Parathyroid adenoma (tissue), 2 donors: ENCODE data around the gene CD151.

ENCODE experiments used
- H2AFZ ChIP-seq: fragments of 300-600 bp; sonication (generic); one replicate; pipeline ENCODE4 v1.7.0; 2017; ENCODE audit warnings: antibody characterized with exemption, mild to moderate bottlenecking
- H3K27ac ChIP-seq: fragments of 300-600 bp; sonication (generic); one replicate; pipeline ENCODE4 v1.7.0; 2017
- H3K27me3 ChIP-seq: fragments of 300-600 bp; sonication (generic); one replicate; pipeline ENCODE4 v1.7.0; 2017; ENCODE audit warnings: low read length; ENCODE audit not compliant: control insufficient read depth, insufficient read depth
- H3K36me3 ChIP-seq: fragments of 300-600 bp; sonication (generic); one replicate; pipeline ENCODE4 v1.7.0; 2017; ENCODE audit warnings: low read length; ENCODE audit not compliant: control insufficient read depth, insufficient read depth
- H3K4me1 ChIP-seq: fragments of 300-600 bp; sonication (generic); one replicate; pipeline ENCODE4 v1.7.0; 2017; ENCODE audit warnings: control low read depth
- H3K4me2 ChIP-seq: fragments of 300-600 bp; sonication (generic); one replicate; pipeline ENCODE4 v1.7.0; 2017; ENCODE audit warnings: low read length
- H3K4me3 ChIP-seq: fragments of 300-600 bp; sonication (generic); one replicate; pipeline ENCODE4 v1.7.0; 2017; ENCODE audit warnings: low read depth, low read length
- H3K79me2 ChIP-seq: fragments of 300-600 bp; sonication (generic); one replicate; pipeline ENCODE4 v1.7.0; 2017; ENCODE audit warnings: control low read depth
- H3K9ac ChIP-seq: fragments of 300-600 bp; sonication (generic); one replicate; pipeline ENCODE4 v1.7.0; 2017; ENCODE audit warnings: mild to moderate bottlenecking
- H3K9me3 ChIP-seq: fragments of 300-600 bp; sonication (generic); one replicate; pipeline ENCODE4 v1.7.0; 2017; ENCODE audit warnings: low read length; ENCODE audit not compliant: control insufficient read depth
- TF ChIP-seq, protein P1 (sequence below): fragments of 300-600 bp; sonication (generic); IDR thresholded peaks from one replicate; pipeline ENCODE4 v1.7.0; 2017; ENCODE audit warnings: antibody characterized with exemption, mild to moderate bottlenecking
- donor health status: primary hyperparathyroidism.

CD151 gene

DNA sequence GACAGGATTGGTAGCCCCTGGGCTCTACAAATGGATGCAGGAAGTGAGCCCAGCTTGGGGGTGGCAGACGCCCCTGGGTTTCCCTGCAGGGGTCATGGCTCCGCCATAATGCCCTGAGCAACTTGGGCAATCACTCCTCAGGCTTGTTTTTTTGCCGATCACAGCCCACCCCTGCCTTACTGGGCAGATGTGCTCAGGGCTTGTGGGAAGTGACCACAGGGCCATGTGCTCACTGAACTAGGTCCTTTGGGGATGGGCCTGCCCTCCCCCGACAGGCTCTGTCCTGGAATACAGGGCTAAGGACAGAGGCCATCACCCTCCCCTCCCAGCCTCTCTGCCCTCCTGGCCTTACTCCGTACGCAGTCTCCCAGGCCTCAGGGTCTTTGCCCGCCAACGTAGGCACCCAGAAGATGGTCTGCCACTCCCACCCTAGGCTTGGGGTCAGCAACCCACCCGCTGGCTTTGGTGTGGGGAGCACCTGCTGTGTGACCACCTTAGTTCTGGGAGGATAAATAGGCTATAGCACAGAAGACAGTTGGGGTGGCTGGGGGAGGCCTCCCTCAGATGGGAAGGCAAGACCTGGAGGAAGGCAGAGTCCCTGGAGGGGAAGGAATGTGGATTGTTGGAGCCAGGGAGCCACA is 19.2 kb upstream of the CD151 start:
- H3K9ac ChIP-seq: no peak overlapping the region
- no peaks in the 10 kb centered on the region for H3K27me3 ChIP-seq

DNA sequence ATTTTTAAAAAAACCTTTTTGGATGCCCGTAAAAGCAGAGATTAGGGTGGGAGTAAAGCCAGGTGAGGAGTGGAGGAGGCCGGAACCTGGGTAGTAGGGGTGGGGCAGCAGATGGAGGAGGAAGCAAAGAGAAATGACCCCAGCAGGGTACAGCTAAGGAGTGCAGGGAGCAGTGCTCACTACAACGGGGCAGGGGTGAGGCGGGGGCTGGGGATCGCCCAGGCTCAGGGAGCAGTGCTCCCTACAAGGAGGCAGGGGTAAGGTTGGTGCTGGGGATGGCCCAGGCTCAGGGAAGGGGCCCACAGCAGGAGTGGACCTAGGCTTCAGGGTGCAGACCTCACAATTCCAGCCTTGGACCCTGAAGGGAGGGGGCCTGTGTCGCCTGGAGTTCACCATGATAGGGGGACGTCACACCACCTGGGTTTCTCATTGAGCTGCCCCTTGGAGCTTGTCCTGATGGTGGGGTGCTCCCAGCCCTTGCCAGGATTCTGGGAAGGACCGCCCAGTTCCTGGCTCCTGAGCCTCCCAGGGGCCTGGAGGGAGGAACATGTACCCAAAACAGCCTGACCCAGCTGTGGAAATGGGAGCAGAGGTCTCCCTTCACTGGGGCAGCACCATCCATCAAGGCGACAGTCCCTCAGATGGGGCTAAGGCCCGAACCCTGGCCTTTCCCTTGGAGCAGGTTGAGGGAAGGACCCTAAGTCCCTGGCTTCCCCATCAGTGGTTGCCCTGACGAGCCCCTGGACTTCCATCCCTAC is 16.9 kb upstream of the CD151 start:
- no peaks in the 10 kb centered on the region for H3K36me3 ChIP-seq

More for the DNA sequence above, 19.2 kb upstream of the CD151 start:
- peaks cover 3% of the 10 kb centered on the region for H3K79me2 ChIP-seq
- H3K36me3 ChIP-seq: no peaks in the 10 kb centered on the region
- TF ChIP-seq, protein P1, sequence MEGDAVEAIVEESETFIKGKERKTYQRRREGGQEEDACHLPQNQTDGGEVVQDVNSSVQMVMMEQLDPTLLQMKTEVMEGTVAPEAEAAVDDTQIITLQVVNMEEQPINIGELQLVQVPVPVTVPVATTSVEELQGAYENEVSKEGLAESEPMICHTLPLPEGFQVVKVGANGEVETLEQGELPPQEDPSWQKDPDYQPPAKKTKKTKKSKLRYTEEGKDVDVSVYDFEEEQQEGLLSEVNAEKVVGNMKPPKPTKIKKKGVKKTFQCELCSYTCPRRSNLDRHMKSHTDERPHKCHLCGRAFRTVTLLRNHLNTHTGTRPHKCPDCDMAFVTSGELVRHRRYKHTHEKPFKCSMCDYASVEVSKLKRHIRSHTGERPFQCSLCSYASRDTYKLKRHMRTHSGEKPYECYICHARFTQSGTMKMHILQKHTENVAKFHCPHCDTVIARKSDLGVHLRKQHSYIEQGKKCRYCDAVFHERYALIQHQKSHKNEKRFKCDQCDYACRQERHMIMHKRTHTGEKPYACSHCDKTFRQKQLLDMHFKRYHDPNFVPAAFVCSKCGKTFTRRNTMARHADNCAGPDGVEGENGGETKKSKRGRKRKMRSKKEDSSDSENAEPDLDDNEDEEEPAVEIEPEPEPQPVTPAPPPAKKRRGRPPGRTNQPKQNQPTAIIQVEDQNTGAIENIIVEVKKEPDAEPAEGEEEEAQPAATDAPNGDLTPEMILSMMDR: no peak
- H3K4me3 ChIP-seq: no peak overlapping the region
- H3K4me2 ChIP-seq: no peak overlapping the region
- peaks cover 4% of the 10 kb centered on the region for H3K4me1 ChIP-seq
- no peak overlapping the region for H3K27ac ChIP-seq
- no peaks in the 10 kb centered on the region for H3K9me3 ChIP-seq
- H2AFZ ChIP-seq: no peak overlapping the region

DNA sequence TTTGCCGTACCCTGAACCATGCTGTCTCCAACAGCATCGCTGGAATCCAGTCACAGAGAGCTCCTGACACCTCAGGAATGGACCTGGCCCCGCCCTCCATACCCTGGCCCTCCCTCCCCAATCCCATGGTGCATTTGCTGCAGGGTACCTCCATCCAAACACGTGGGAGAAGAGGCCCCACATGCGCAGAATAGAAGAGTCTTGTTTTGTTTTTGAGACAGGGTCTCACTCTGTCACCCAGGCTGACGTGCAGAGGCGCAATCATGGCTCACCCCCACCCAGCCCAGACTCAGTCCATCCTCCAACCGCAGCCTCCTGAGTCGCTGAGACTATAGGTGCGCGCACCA is 16.3 kb upstream of the CD151 start:
- no peak overlapping the region for H3K9ac ChIP-seq
- TF ChIP-seq, protein P1: no peak
- no peak overlapping the region for H2AFZ ChIP-seq
- no peaks in the 10 kb centered on the region for H3K9me3 ChIP-seq
- no peaks in the 10 kb centered on the region for H3K36me3 ChIP-seq
- H3K4me3 ChIP-seq: no peak overlapping the region
- H3K27ac ChIP-seq: no peak overlapping the region
- H3K79me2 ChIP-seq: peaks cover 2% of the 10 kb centered on the region
- H3K4me2 ChIP-seq: no peak overlapping the region
- no peaks in the 10 kb centered on the region for H3K27me3 ChIP-seq
- H3K4me1 ChIP-seq: peaks cover 5% of the 10 kb centered on the region

More for the DNA sequence above, 16.9 kb upstream of the CD151 start:
- Histone ChIP-seq H3K27me3 (no peaks in the 10 kb centered on the region), H3K4me3 (no peak overlapping the region), H3K79me2 (peaks cover 2% of the 10 kb centered on the region), H3K9me3 (no peaks in the 10 kb centered on the region), H3K4me2 (no peak overlapping the region), H3K27ac (no peak overlapping the region), H3K9ac (no peak overlapping the region), H3K4me1 (peaks cover 7% of the 10 kb centered on the region), H2AFZ (no peak overlapping the region)
- TF ChIP-seq, protein P1: no peak

DNA sequence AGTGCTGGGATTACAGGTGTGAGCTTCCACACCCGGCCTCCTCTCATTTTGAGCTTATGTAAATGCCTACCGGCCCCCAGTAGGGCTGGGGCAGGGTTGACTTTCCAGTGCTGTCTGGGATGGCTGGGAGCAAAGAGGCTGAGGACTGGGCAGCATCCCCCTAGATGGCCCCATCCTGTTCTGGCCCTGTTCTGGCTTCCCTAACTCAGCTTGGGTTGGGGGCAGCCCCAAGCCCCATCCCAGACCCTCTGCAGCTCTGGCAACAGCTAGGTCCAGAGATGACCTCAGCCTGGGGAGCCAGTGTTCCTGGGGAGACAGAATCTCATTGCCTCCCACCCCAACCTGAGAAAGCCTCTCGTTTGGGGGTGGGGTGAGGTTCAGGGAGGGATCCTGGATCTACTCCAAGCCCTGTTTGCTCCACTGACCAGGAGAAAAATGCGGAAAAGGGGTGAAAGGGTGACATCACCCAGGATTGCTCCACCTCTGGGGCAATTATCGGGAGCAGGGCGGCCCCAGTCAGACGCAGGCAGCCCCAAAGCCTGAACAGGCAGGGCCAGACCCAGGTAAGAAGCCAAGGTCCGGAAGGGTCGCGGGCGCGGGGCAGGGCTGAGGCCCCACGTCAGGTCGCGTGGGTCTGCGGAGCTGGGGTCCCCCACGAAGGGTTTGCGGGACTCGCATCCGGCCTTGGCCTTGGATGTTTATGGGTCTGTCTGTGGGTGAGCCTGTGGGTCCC is 14.2 kb upstream of the CD151 start, which contains the start of gene PNPLA2:
TSS of gene PNPLA2 (plus strand) at position 519 of the 733 bp plus-strand sequence. CDS start 805 bp downstream, outside the sequence.
- no peaks in the 10 kb centered on the region for H3K9me3 ChIP-seq
- H3K9ac ChIP-seq: no peak within 1 kb of the TSS
- no peaks in the 10 kb centered on the region for H3K36me3 ChIP-seq
- H3K27ac ChIP-seq: peak within 1 kb of the TSS; percentile 75
- H3K27me3 ChIP-seq: no peaks in the 10 kb centered on the region
- H3K4me2 ChIP-seq: peak within 1 kb of the TSS; percentile 81
- peaks cover 2% of the 10 kb centered on the region for H3K79me2 ChIP-seq
- H3K4me3 ChIP-seq: peak within 1 kb of the TSS; percentile 79
- peaks cover 5% of the 10 kb centered on the region for H3K4me1 ChIP-seq
- H2AFZ ChIP-seq: peak within 1 kb of the TSS; percentile 86
- TF ChIP-seq, protein P1: no peak
